Stimulated activated CD8-positive, alpha-beta memory T cell treated with anti-CD3 and anti-CD28 coated beads, Interleukin-4, amount 100 ng/mL, for 48 hours (primary cell): ENCODE data around the gene SNX5.
A peak's percentile ranks its signal among the peaks of the same experiment; 100 is the strongest.

Experiments
- DNase-seq: peaks from one replicate; pipeline ENCODE4 v3.0.0-alpha.2; 2020

SNX5 gene

GRCh38 chr20:17968366-17969277 lies at the start of gene SNX5, which contains the start of gene MGME1:
TSS of gene SNX5 (minus strand) at chr20:17968794. CDS start at chr20:17968425, 369 bp downstream.
TSS of gene MGME1 (plus strand) at chr20:17969018. CDS start at chr20:17969860, 842 bp downstream.
- DNase-seq = peak; percentile 100

DNA sequence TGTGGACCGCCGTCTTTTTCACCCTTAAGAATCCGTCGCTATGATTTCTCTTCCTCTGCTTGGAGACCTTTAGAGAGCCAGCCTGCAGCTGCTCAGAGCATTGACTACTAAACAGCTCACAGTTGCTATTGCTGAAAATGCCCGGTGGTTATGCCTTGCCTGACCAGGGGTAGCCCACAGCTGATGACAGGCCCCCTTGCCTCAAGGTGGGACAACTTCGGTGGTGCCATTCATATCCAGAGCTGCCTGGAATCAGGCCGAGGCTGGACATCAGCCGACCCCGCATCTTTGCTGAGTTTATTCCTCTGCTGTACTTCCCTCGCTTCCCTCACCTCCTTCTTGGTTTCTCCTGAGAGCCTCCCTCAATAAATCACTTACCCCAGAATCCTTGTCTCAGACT lies 49.5 kb upstream of the SNX5 start:
- DNase-seq = no peak

DNA sequence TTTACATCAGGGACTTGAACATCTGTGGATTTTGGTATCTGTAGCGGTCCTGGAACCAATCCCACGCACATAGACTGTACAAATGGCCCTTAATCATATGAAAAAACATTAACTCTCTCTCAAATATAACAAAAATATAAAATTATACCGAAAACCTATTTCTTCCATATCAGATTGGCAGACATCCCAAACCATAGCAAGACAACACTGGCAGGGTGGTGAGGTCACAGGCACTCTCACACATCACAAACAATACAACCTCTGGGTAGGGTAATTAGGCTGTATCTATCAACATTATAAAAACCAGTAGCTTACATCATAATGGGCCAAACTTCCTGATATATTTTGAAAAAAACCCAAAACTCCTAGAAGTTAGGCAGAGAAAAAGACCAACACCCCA lies 48.2 kb upstream of the SNX5 start:
- no peak for DNase-seq

- no peak for DNase-seq
Observed at GRCh38 chr20:18014411-18014810, 45.8 kb upstream of the SNX5 start.

DNA sequence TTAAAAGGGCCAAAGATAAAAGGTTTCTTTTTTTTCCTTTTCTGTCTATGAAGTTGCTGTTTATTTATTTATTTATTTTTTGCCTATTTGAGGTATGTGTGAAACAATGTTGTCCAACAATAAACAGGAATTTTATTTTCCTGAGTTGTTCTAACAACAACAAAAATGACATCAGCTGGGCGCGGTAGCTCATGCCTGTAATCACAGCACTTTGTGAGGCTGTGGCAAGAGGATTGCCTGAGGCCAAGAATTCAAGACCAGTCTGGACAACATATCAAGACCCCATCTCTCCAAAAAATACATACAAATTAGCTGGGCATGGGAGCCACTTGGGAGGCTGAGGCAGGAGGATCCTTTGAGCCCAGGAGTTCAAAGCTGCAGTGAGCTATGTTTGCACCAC lies 44.3 kb upstream of the SNX5 start:
- DNase-seq = no peak

GRCh38 chr20:18011951-18012645 lies 43.5 kb upstream of the SNX5 start:
- no peak for DNase-seq

- DNase-seq = no peak
Observed at GRCh38 chr20:18011482-18011881, 42.9 kb upstream of the SNX5 start.

DNA sequence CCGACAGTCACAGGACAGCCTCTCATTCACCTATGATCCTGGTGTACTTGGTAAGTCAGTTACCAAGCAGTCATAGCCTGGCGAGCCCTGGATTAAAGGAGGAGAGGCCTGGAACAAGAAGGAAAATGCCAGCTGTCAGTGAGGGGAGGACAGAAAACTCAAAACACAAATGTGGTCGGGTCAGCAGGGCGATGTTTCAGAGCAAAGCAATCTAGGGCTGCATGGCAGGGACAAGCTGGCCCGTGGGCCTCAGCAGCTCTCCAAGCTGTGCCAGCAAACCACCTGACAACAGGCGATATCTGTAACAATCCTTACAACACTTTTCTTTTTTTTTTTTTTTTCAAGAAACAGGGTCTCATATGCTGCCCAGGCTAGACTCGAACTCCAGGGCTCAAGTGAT lies 40.5 kb upstream of the SNX5 start:
- DNase-seq = no peak

- DNase-seq = no peak
Observed at GRCh38 chr20:18007534-18008292, 39.1 kb upstream of the SNX5 start.

- no peak for DNase-seq
Observed at GRCh38 chr20:18006684-18007083, 38.1 kb upstream of the SNX5 start.

DNA sequence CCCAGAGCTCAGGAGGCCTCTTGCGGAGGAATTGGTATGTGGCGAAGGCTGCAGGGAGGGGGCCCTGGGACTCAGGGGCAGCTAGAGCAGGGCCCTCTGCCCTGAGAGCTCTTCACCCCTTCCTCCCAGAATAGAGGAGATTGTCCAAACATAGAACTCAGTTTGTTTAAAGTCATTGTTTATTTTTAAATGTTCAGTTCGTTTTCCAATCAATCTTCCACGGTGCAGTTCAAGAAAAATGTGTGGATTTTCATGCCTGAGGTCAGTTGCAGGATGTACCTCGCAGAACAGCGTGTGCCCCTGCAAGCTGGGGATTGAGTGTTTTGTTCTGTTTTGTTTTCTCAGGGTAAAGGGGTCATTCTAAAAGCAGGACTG lies 37.4 kb upstream of the SNX5 start:
- no peak for DNase-seq

- DNase-seq = no peak
Observed at GRCh38 chr20:18005170-18005989, 36.8 kb upstream of the SNX5 start.

GRCh38 chr20:18004384-18005031 lies 35.9 kb upstream of the SNX5 start:
- DNase-seq = no peak

GRCh38 chr20:18003897-18004296 lies 35.3 kb upstream of the SNX5 start:
- DNase-seq = no peak

GRCh38 chr20:18001131-18001921 lies 32.7 kb upstream of the SNX5 start:
- no peak for DNase-seq

DNA sequence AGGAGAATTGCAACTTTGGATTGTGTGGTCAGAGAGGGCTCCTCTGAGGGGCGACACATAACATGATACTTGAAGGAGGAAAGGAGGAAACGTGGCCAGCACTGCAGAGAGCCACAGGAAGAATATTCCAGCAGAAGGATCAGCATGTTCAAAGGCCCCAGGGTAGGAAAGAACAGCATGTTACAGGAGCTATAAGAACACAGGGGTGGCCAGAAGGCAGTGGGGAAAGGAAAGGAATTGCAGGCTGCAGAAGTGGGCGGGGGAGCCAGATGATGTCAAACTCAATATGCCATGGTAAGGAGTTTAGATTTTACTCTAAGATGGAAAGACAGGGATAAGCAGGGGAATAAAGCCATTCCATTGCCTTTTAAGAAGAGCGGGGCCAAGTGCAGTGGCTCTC lies 31.0 kb upstream of the SNX5 start:
- no peak for DNase-seq

GRCh38 chr20:17998446-17998845 lies 29.9 kb upstream of the SNX5 start:
- no peak for DNase-seq

GRCh38 chr20:17995967-17996819 lies 27.6 kb upstream of the SNX5 start:
- DNase-seq = no peak

- no peak for DNase-seq
Observed at GRCh38 chr20:17993546-17993945, 25.0 kb upstream of the SNX5 start.
